Adrenal gland (tissue), 12 donors: Measurements from ENCODE around the gene FOXD4. TPM values are rescaled to one million over a fixed set of nuclear protein-coding genes. Genes with fewer than 3 reads are reported as not detected.
"Not testable (repeated sequence)": the region's sequence is repeated elsewhere in the genome, so short reads cannot be mapped to it uniquely, and the experiment has no call there.

Experiments
- DNase-seq, 7 donors: peaks; one replicate each; pipeline ENCODE4 v3.0.0-alpha.2; 2019 to 2020
- H3K27ac ChIP-seq, 5 donors: fragments of 200-600 bp; sonication (generic) in 4 of 5; 1 replicate in 3 of 5; 2 replicates in 2 of 5; pipeline versions ENCODE4 v1.5.1 to v1.8.0; 2016 to 2020; ENCODE audit warnings: mild to moderate bottlenecking in 1 of 5
- H3K27me3 ChIP-seq: fragments of 200-600 bp; 2 replicates; pipeline ENCODE4 v1.8.0; 2021
- H3K36me3 ChIP-seq, 2 donors: fragments of 200-600 bp; replicated peaks in 1 of 2; 1 replicate in 1 of 2; 2 replicates in 1 of 2; pipeline versions ENCODE4 v1.5.1 to v1.8.0; 2018 to 2022
- H3K4me1 ChIP-seq, 2 donors: fragments of 200-600 bp; replicated peaks in 1 of 2; 1 replicate in 1 of 2; 2 replicates in 1 of 2; pipeline versions ENCODE4 v1.5.1 to v1.8.0; 2018 to 2021
- H3K4me3 ChIP-seq, 4 donors: fragments of 200-600 bp; sonication (generic) in 3 of 4; one replicate each; pipeline ENCODE4 v1.5.1; 2016 to 2018
- H3K9me3 ChIP-seq, 3 donors: fragments of 200-600 bp; sonication (generic) in 1 of 3; replicated peaks in 1 of 3; 1 replicate in 2 of 3; 2 replicates in 1 of 3; pipeline versions ENCODE4 v1.5.1 to v1.8.0; 2016 to 2021
- WGBS, 4 donors: extraction: QIAGEN DNeasy Blood & Tissue Kit in 2 of 4; methylation state at CpG; one replicate each; pipeline versions ENCODE4 v1.1.5 to v1.1.7; 2013 to 2017; 5-methylcytosine and 5-hydroxymethylcytosine counted together
- intact Hi-C, 2 donors: fragments of 100-400 bp; cut with DNase I; formaldehyde crosslinking; loops; one replicate each; pipeline versions ENCODE4 v1.14.1 to v1.15.0; 2022 to 2023
- polyA plus RNA-seq, 3 donors: library from polyadenylated mRNA; stranded (reverse); fragments of 200-250 nt in 2 of 3; fragments of 350-450 nt in 1 of 3; fragmentation: Illumina TruSeq in 1 of 3; extraction: RNeasy Lipid Tissue Mini Kit (QIAGEN cat#74804) in 1 of 3; gene quantifications; one replicate each; pipeline ENCODE4 v1.2.3, GENCODE V29; 2013 to 2014
- total RNA-seq, 9 donors: library from RNA; depleted of rRNA in 4 of 9; stranded (reverse); fragments of >200 nt in 4 of 9; fragments of 120-200 nt in 1 of 9; fragmentation: NEBNext Ultra II Directional in 1 of 9; extraction: Animal tissue kit (Norgen Biotek cat#: 25700) in 1 of 9; gene quantifications; one replicate each; pipeline versions ENCODE4 v1.1.0 to v1.2.4, GENCODE V29; 2013 to 2023
- donor health status: healthy with polysubstance abuse.
- donor health status: Bipolar disorder and iron deficiency.
- donor health status: DM: yes; HTN: yes; CAD: no.
- donor health status: DM: no; HTN: no; CAD: no.
- donor health status: DM: no; HTN: no; CAD: no.
- donor health status: DM: yes; HTN: yes; CAD: no.

FOXD4 gene
- total and polyA plus RNA-seq, 12 donors = 0.26 to 1.4 (median 0.64) TPM; not detected in 4

DNA sequence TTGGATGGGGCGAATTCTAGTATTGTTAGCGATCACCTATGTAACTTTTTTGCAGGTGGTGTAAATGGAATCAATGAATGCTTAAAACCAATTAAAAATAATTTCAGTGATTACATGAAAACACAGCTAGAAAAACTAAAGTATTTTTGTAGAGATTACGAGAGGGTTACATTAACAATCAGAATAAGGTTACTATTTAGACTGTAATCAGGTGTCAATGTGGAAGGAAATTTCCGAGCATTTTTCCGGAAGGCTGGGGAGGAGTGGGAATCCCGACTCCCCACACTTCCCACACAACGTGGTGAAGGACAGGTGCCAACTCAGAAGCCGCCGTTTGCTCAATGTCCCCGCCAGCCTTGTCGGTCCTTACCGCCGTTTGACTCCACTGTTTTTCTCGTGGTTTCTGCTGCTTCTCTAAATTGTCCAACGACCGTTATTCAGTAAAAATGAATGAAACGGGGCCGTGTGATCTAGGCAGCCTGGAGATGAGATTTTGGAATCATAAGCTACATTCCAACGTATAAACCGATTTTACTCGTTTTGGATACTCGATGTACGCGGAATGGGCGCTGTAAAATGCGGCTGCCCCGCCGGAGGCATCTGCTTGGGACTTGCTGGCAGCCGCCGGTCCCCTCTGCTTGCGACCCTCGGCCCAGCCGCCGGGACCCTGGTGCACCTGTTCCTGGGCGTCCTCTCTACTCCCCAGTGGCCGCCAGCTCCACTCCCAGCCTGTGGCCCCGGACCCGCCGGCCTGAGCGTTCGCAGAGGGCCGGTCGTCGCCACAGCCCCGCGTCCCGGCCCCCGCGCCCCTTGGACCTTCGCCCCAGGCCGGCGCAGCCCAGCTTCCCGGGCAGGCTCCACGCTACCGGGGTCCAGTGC lies 5.4 kb downstream of the FOXD4 start:
- intact Hi-C loops, H3K27ac ChIP-seq, H3K36me3 ChIP-seq, H3K4me3 ChIP-seq, H3K9me3 ChIP-seq, DNase-seq: not testable (repeated sequence)
- Histone ChIP-seq H3K27me3 (peaks cover 32% of the 10 kb centered on the region), H3K4me1 (peaks cover 0 to 16% of the 10 kb centered on the region in 2 donors)
- 11 to 21% (median 19%) methylated on average over 20 to 47 of the region's 55 CpGs for WGBS, 4 donors

DNA sequence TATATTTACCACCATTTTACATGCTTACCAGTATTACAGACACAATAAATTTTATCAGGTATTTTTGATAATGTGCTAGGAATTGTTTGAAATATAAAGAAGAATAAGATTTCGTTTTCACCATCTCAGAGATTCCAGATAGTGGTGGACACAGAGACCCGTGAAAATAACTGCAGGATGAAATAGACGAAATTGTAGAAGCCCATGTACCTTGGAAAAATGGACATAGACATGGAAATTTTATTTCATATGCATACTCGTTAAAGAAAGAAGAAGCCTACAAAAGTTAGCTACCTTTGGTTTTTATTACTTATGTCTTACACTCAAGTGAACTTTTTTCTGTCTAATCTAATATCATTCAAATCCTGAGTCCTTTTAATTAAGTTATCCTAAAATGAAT lies 7.5 kb downstream of the FOXD4 start:
- H3K27ac ChIP-seq, H3K9me3 ChIP-seq, intact Hi-C loops, H3K4me3 ChIP-seq, DNase-seq, H3K36me3 ChIP-seq: not testable (repeated sequence)
- peaks cover 0 to 16% of the 10 kb centered on the region in 2 donors for H3K4me1 ChIP-seq
- H3K27me3 ChIP-seq = peaks cover 24% of the 10 kb centered on the region
- WGBS, 4 donors = 18 to 33% (median 29%) methylated on average over 3 to 4 of the region's 4 CpGs

DNA sequence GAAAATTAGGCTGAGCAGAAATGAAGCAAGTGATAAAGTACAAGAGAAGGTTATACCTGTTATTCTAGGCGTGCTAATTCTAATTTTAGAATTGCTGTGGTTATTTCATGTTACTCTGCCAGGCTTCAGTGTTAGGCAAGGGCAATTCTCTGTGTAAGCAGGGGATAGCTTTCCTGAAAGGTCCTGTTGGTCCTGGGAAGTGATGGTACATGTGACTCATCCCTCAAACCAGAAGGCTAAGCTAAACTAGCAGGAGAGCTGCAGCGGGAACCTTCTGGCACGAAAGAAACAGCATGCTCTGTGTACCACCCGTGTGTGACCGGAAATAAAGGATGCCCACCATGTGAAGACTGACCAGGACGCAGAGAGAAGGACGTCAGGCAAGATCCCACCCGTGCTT lies 8.7 kb downstream of the FOXD4 start:
- WGBS, 4 donors = 20 to 40% (median 27%) methylated on average over 2 to 7 of the region's 8 CpGs
- DNase-seq, intact Hi-C loops, H3K36me3 ChIP-seq, H3K9me3 ChIP-seq, H3K27ac ChIP-seq, H3K4me3 ChIP-seq: not testable (repeated sequence)
- Histone ChIP-seq H3K27me3 (peaks cover 17% of the 10 kb centered on the region), H3K4me1 (peaks cover 0 to 11% of the 10 kb centered on the region in 2 donors)

DNA sequence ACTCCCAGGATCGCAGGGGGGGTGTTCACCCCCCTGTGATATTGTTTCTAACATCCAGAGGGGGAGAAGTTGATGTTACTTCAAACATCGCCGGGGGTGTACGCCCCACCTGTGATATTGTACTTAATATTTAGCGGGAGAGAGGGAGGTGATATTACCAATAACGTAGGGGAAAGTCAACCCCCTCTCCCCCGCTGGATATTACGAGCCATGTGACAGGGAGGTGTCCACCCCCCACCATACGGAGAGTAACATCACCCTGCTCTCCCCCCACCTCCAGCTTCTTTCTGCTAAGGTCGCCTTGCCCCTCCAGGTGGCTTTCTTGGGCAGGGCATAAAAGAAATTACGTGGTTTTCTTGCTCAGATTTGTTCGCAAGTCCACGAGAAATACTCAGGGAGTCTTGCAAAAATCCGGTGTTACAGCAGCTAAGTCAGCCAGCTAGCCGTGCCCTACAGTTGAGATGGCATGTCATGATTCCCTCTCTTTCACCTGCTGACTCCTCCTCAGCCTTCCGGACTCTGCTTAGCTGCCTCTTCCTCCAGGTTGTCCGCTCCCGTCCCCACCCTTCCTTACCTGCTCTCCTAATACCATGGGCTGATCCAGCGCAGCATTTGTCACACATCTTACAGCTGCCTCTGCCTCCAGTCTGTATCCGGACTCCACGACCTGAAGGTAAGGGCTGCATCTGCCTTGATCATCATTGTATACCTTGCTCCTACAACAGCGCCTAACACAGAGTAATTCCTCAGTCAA lies 9.3 kb downstream of the FOXD4 start:
- DNase-seq, H3K36me3 ChIP-seq, H3K4me1 ChIP-seq, H3K9me3 ChIP-seq, H3K27ac ChIP-seq, H3K4me3 ChIP-seq, intact Hi-C loops: not testable (repeated sequence)
- 15 to 25% (median 23%) methylated on average over 17 to 22 of the region's 22 CpGs for WGBS, 4 donors
- H3K27me3 ChIP-seq = peaks cover 15% of the 10 kb centered on the region

DNA sequence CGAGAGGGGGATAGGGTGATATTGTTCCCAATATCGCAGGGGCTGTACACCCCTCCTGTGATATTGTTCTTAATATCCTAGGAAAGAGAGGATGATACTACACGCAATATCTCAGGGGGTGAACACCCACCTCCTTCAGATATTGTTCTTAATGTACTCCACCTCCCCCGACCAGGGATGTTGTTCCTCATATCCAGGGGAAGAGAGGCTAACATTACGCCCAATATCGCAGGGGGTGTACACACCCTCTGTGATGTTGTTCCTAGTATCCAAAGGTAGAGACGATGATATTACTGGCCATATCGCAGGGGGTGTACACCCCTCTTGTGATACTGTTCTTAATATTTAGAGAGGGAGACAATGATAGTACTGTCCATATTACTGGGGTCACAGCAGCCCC lies 12.2 kb downstream of the FOXD4 start:
- H3K27ac ChIP-seq, H3K36me3 ChIP-seq, DNase-seq, H3K9me3 ChIP-seq, intact Hi-C loops, H3K4me3 ChIP-seq, H3K4me1 ChIP-seq, H3K27me3 ChIP-seq: not testable (repeated sequence)
- 75 to 90% (median 79%) methylated on average over 8 of the region's 8 CpGs for WGBS, 4 donors

DNA sequence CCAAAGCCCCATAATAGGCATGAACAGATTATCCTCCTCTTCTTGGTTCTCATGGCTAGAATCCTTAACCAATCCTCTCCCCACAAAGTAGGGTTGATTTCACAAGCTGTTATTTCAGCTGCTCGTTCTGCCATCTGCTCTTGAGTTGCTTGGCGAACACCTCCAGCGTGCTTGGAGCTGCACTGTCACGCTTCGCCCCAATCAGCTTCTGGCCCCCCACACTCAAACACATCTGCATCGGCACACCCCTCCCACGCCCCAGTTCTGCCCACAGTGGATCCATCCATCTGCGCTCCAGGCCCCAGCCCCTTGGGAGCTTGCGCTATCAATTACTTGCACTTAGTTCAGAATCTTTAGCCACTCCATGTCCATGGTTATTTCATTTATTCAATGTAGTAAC lies 17.8 kb downstream of the FOXD4 start:
- H3K4me1 ChIP-seq, H3K27ac ChIP-seq, DNase-seq, intact Hi-C loops, H3K36me3 ChIP-seq, H3K9me3 ChIP-seq, H3K27me3 ChIP-seq, H3K4me3 ChIP-seq: not testable (repeated sequence)
- 87 to 95% (median 91%) methylated on average over 9 of the region's 9 CpGs for WGBS, 4 donors

DNA sequence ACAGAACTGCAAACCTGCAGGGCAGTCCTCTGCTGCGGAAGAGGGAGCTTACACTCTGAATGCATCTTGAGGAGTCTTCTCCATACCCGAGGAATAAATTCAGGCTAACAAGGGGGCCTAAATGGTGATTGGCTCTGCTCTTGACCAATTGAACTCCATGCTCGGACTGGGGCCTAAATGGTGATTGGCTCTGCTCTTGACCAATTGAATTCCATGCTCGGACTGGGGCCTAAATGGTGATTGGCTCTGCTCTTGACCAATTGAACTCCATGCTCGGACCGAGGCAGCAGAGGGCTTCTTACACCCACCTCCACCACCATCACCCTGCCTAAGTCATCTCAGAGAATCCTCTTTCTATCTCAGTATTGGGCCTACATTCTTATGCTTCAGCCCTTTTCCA lies 18.4 kb downstream of the FOXD4 start:
- H3K9me3 ChIP-seq, H3K36me3 ChIP-seq, H3K4me1 ChIP-seq, intact Hi-C loops, DNase-seq, H3K27me3 ChIP-seq, H3K27ac ChIP-seq, H3K4me3 ChIP-seq: not testable (repeated sequence)
- WGBS, 4 donors = 70 to 92% (median 84%) methylated on average over 4 to 6 of the region's 6 CpGs

DNA sequence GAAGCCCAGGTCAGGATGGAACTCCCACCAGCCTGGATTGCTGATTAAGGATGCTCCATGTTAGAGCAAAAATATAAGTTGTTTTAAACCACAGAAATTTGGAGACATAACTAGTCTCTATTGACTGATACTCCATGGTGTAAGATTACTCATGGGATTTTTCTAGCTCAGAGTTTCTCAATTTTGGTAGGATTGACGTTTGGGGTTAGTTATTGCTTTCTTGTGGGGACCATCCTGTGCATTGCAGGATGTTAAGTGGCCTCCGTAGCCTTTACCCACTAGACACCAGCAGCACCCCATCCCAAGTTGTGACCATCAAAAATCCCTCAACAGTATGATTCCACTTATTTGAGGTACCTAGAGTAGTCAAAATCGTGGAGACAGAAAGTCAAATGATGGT lies 19.4 kb downstream of the FOXD4 start:
- H3K9me3 ChIP-seq, intact Hi-C loops, H3K36me3 ChIP-seq, H3K27ac ChIP-seq, H3K4me3 ChIP-seq, H3K27me3 ChIP-seq, DNase-seq, H3K4me1 ChIP-seq: not testable (repeated sequence)
- WGBS, 4 donors = 47 to 76% (median 67%) methylated on average over 3 of the region's 3 CpGs

DNA sequence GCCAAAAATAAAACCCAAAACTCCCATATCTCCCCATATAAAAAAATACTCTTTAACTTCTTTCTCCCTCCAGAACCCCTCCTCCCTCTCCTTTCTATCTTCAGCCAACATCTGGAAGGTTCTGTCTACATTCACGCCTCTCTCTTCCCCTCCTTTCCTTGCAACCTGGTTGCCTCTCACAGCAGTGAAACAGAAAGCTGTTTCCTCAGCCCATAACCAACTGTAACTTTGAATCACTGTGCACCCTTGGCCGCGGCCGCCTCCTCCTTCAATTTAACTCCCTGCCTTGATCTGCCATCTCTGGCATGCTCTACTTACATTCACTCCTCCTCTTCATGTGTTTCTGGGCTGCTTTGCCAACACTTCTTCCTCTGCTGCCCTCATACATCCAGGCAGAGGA lies 23.2 kb downstream of the FOXD4 start:
- H3K4me3 ChIP-seq, intact Hi-C loops: not testable (repeated sequence)

DNA sequence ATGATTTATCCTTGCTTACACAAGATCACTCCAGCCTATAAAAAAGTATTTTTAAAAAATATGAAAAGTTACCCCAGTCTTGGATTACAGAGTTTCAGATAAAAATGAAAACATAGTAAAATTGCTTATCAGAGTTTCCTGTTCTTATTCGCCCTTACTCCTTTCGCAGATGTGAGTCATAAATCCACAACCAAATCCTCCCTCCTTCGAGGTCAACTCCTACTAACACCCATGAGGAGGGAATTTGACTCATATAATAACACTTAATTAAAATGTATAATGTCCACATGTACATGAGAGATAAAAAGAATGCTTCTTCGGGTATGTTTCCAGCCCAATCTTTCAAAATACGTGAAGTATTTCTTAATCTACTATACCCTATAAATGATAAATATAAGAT lies 23.9 kb downstream of the FOXD4 start:
- 11 to 41% (median 35%) methylated on average over 3 to 4 of the region's 5 CpGs for WGBS, 4 donors
- H3K36me3 ChIP-seq, DNase-seq, H3K4me1 ChIP-seq, H3K27ac ChIP-seq, H3K4me3 ChIP-seq, H3K27me3 ChIP-seq, intact Hi-C loops, H3K9me3 ChIP-seq: not testable (repeated sequence)

More for the DNA sequence above, 23.2 kb downstream of the FOXD4 start:
- 69 to 88% (median 73%) methylated on average over 4 of the region's 4 CpGs for WGBS, 4 donors
- not testable (repeated sequence) for H3K27ac ChIP-seq, H3K27me3 ChIP-seq, H3K36me3 ChIP-seq, H3K4me1 ChIP-seq, H3K9me3 ChIP-seq, DNase-seq

DNA sequence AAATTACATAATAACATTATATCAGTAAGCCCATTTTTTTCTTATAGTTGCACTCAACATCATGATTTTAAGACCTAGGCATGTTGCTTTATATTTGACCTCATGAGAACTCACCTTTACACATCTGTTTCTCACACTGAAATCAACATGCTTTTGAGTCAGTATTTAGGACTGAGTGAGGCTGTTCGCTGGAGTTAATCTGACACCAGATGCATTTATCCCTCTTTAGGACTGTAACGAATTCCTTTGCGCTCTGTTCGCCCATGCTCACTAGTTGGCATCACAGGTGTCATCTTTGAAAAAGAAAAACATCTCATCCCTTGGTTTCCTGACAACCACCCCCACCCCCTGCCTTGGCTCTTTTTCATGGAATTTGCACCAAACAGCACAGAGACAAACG lies 24.3 kb downstream of the FOXD4 start:
- H3K4me3 ChIP-seq, DNase-seq, H3K36me3 ChIP-seq, H3K9me3 ChIP-seq, H3K4me1 ChIP-seq, intact Hi-C loops, H3K27me3 ChIP-seq, H3K27ac ChIP-seq: not testable (repeated sequence)
- WGBS, 4 donors = 51 to 74% (median 70%) methylated on average over 4 of the region's 5 CpGs
